T-helper 1 cell treated with Interleukin-12 subunit alpha and Interleukin-12 subunit beta and Interleukin-4 antibody, amounts not matched to agents 30 μg/mL and 1 μg/mL, for 36 hours (primary cell): Measurements from ENCODE around the gene COX6B2.
A peak's percentile ranks its signal among the peaks of the same experiment; 100 is the strongest.

Experiments
- H3K27ac Mint-ChIP-seq: one replicate; pipeline ENCODE4 v1.8.0; 2021; ENCODE audit warnings: mild to moderate bottlenecking, mixed read lengths
- H3K27me3 Mint-ChIP-seq: one replicate; pipeline ENCODE4 v1.8.0; 2021; ENCODE audit warnings: low read depth, mixed read lengths
- H3K36me3 Mint-ChIP-seq: one replicate; pipeline ENCODE4 v1.8.0; 2021; ENCODE audit warnings: low read depth, mixed read lengths
- H3K4me1 Mint-ChIP-seq: one replicate; pipeline ENCODE4 v1.8.0; 2021; ENCODE audit warnings: low read depth, mixed read lengths
- H3K4me3 Mint-ChIP-seq: one replicate; pipeline ENCODE4 v1.8.0; 2021; ENCODE audit warnings: mild to moderate bottlenecking, moderate library complexity, mixed read lengths
- H3K9me3 Mint-ChIP-seq: one replicate; pipeline ENCODE4 v1.8.0; 2021; ENCODE audit warnings: mixed read lengths

The COX6B2 gene

GRCh38 chr19:55305491-55305890 lies 49.0 kb downstream of the COX6B2 start:
- Mint-ChIP-seq H3K4me3 (no peak overlapping the region), H3K36me3 (peaks cover 6% of the 10 kb centered on the region), H3K9me3 (no peaks in the 10 kb centered on the region), H3K27ac (peak overlapping the region; percentile 59), H3K4me1 (peaks cover 8% of the 10 kb centered on the region), H3K27me3 (no peaks in the 10 kb centered on the region)

GRCh38 chr19:55304980-55305379 lies 49.5 kb downstream of the COX6B2 start:
- Mint-ChIP-seq H3K9me3 (no peaks in the 10 kb centered on the region), H3K36me3 (peaks cover 6% of the 10 kb centered on the region), H3K27me3 (no peaks in the 10 kb centered on the region), H3K4me3 (no peak overlapping the region), H3K4me1 (peaks cover 8% of the 10 kb centered on the region), H3K27ac (no peak overlapping the region)

GRCh38 chr19:55304279-55304978 lies 50.1 kb downstream of the COX6B2 start:
- no peaks in the 10 kb centered on the region for H3K27me3 Mint-ChIP-seq
- peaks cover 6% of the 10 kb centered on the region for H3K36me3 Mint-ChIP-seq
- no peak overlapping the region for H3K4me3 Mint-ChIP-seq
- H3K4me1 Mint-ChIP-seq, result peaks cover 8% of the 10 kb centered on the region
- H3K9me3 Mint-ChIP-seq, result no peaks in the 10 kb centered on the region
- no peak overlapping the region for H3K27ac Mint-ChIP-seq

GRCh38 chr19:55303477-55303876 lies 51.0 kb downstream of the COX6B2 start:
- no peaks in the 10 kb centered on the region for H3K9me3 Mint-ChIP-seq
- no peak overlapping the region for H3K27ac Mint-ChIP-seq
- no peaks in the 10 kb centered on the region for H3K27me3 Mint-ChIP-seq
- peaks cover 8% of the 10 kb centered on the region for H3K4me1 Mint-ChIP-seq
- H3K36me3 Mint-ChIP-seq, result peaks cover 6% of the 10 kb centered on the region
- no peak overlapping the region for H3K4me3 Mint-ChIP-seq

GRCh38 chr19:55302318-55302703 lies 52.2 kb downstream of the COX6B2 start:
- Mint-ChIP-seq H3K9me3 (no peaks in the 10 kb centered on the region), H3K27me3 (no peaks in the 10 kb centered on the region), H3K4me1 (peaks cover 8% of the 10 kb centered on the region), H3K4me3 (peak overlapping the region; percentile 96), H3K27ac (peak overlapping the region; percentile 95), H3K36me3 (peaks cover 6% of the 10 kb centered on the region)

- peak overlapping the region; percentile 95 for H3K27ac Mint-ChIP-seq
- H3K4me3 Mint-ChIP-seq, result peak overlapping the region; percentile 96
- peaks cover 2% of the 10 kb centered on the region for H3K36me3 Mint-ChIP-seq
- no peaks in the 10 kb centered on the region for H3K9me3 Mint-ChIP-seq
- H3K4me1 Mint-ChIP-seq, result peaks cover 8% of the 10 kb centered on the region
- no peaks in the 10 kb centered on the region for H3K27me3 Mint-ChIP-seq
Observed at GRCh38 chr19:55301459-55302317, 52.8 kb downstream of the COX6B2 start.

GRCh38 chr19:55300886-55301458 lies 53.5 kb downstream of the COX6B2 start:
- no peak overlapping the region for H3K27ac Mint-ChIP-seq
- H3K9me3 Mint-ChIP-seq, result no peaks in the 10 kb centered on the region
- peaks cover 2% of the 10 kb centered on the region for H3K36me3 Mint-ChIP-seq
- no peaks in the 10 kb centered on the region for H3K27me3 Mint-ChIP-seq
- H3K4me3 Mint-ChIP-seq, result peak overlapping the region; percentile 96
- H3K4me1 Mint-ChIP-seq, result peaks cover 8% of the 10 kb centered on the region

GRCh38 chr19:55299991-55300390 lies 54.5 kb downstream of the COX6B2 start:
- no peaks in the 10 kb centered on the region for H3K36me3 Mint-ChIP-seq
- H3K9me3 Mint-ChIP-seq, result no peaks in the 10 kb centered on the region
- H3K4me3 Mint-ChIP-seq, result no peak overlapping the region
- peaks cover 6% of the 10 kb centered on the region for H3K4me1 Mint-ChIP-seq
- H3K27ac Mint-ChIP-seq, result no peak overlapping the region
- H3K27me3 Mint-ChIP-seq, result no peaks in the 10 kb centered on the region
